Sigmoid colon (tissue), 7 donors: ENCODE data around the gene ASIC3. TPM values are rescaled to one million over a fixed set of nuclear protein-coding genes. Genes with fewer than 3 reads are reported as not detected.

ENCODE experiments used
- DNase-seq: peaks from one replicate; pipeline ENCODE4 v3.0.0-alpha.2; 2019
- H3K27ac ChIP-seq, 4 donors: fragments of 200-600 bp; sonication (generic); one replicate each; pipeline ENCODE4 v1.5.1; 2016 to 2019; ENCODE audit warnings: mild to moderate bottlenecking in 1 of 4
- H3K27me3 ChIP-seq, 3 donors: fragments of 200-600 bp; sonication (generic); one replicate each; pipeline ENCODE4 v1.5.1; 2019; ENCODE audit warnings: mild to moderate bottlenecking in 1 of 3
- H3K36me3 ChIP-seq, 4 donors: fragments of 200-600 bp; sonication (generic); one replicate each; pipeline ENCODE4 v1.5.1; 2016 to 2019
- H3K4me1 ChIP-seq, 4 donors: fragments of 200-600 bp; sonication (generic); one replicate each; pipeline ENCODE4 v1.5.1; 2017 to 2019
- H3K4me3 ChIP-seq, 4 donors: fragments of 200-600 bp; sonication (generic); one replicate each; pipeline ENCODE4 v1.5.1; 2017 to 2019; ENCODE audit warnings: mild to moderate bottlenecking in 2 of 4, moderate library complexity in 1 of 4
- H3K9me3 ChIP-seq, 4 donors: fragments of 200-600 bp in 3 of 4; sonication (generic) in 3 of 4; one replicate each; pipeline versions ENCODE4 v1.5.1 to v1.6.1; 2013 to 2019
- EP300 ChIP-seq, 4 donors: sonication (generic); formaldehyde crosslinking; IDR thresholded peaks; one replicate each; pipeline ENCODE4 v1.6.1; 2017; ENCODE audit warnings: antibody characterized with exemption in 4 of 4
- POLR2A ChIP-seq, 2 donors: fragments of 450-650 bp; IDR thresholded peaks; one replicate each; pipeline ENCODE4 v1.6.1; 2016; ENCODE audit warnings: antibody characterized with exemption in 2 of 2, mild to moderate bottlenecking in 2 of 2, moderate library complexity in 2 of 2
- POLR2AphosphoS5 ChIP-seq, 4 donors: sonication (generic); formaldehyde crosslinking; IDR thresholded peaks; one replicate each; pipeline ENCODE4 v1.6.1; 2017; ENCODE audit warnings: antibody characterized with exemption in 4 of 4
- WGBS, 2 donors: extraction: QIAGEN DNeasy Blood & Tissue Kit; methylation state at CpG; one replicate each; pipeline ENCODE4 v1.1.7; 2013; 5-methylcytosine and 5-hydroxymethylcytosine counted together
- intact Hi-C: fragments of 100-400 bp; cut with DNase I; formaldehyde crosslinking; loops from one replicate; pipeline ENCODE4 v1.15.1; 2023
- polyA plus RNA-seq, 3 donors: library from polyadenylated mRNA; stranded (reverse); fragments of 200-250 nt; gene quantifications; one replicate each; pipeline ENCODE4 v1.2.3, GENCODE V29; 2013
- total RNA-seq, 4 donors: library from RNA; depleted of rRNA; stranded (reverse); fragments of >200 nt; gene quantifications; one replicate each; pipeline ENCODE4 v1.1.0, GENCODE V29; 2016
- TF ChIP-seq, protein P1 (sequence below), 4 experiments: fragments of 450-650 bp in 3 of 4; fragments of 200-600 bp in 1 of 4; IDR thresholded peaks; one replicate each; pipeline ENCODE4 v1.5.1; 2016 to 2019; ENCODE audit warnings: antibody characterized with exemption in 4 of 4, mild to moderate bottlenecking in 3 of 4, moderate library complexity in 2 of 4
- donor health status: healthy with polysubstance abuse.
- donor health status: Bipolar disorder and iron deficiency.
- donor health status: healthy.

ASIC3 gene
- total and polyA plus RNA-seq, 7 donors: 0.46 to 8.6 (median 3.1) TPM

- intact Hi-C loops: no loop called here
- 1 to 4% methylated on average over 17 of the region's 17 CpGs for WGBS, 2 donors
- DNase-seq: no peak
- Histone ChIP-seq H3K4me1 (peaks cover 0 to 63% (median 56%) of the 10 kb centered on the region in 4 donors), H3K36me3 (peaks cover 0 to 16% (median 8%) of the 10 kb centered on the region in 4 donors), H3K4me3 (peak overlapping the region; percentile 68 to 91 (median 78)), H3K27me3 (no peaks in the 10 kb centered on the region), H3K9me3 (no peaks in the 10 kb centered on the region), H3K27ac (peak overlapping the region; percentile 86 to 96 (median 93))
- TF ChIP-seq EP300 (IDR thresholded peaks at IDR 0.05) (no peak), POLR2A (IDR thresholded peaks at IDR 0.05) (no peak), POLR2AphosphoS5 (IDR thresholded peaks at IDR 0.05) (no peak)
- TF ChIP-seq, protein P1, sequence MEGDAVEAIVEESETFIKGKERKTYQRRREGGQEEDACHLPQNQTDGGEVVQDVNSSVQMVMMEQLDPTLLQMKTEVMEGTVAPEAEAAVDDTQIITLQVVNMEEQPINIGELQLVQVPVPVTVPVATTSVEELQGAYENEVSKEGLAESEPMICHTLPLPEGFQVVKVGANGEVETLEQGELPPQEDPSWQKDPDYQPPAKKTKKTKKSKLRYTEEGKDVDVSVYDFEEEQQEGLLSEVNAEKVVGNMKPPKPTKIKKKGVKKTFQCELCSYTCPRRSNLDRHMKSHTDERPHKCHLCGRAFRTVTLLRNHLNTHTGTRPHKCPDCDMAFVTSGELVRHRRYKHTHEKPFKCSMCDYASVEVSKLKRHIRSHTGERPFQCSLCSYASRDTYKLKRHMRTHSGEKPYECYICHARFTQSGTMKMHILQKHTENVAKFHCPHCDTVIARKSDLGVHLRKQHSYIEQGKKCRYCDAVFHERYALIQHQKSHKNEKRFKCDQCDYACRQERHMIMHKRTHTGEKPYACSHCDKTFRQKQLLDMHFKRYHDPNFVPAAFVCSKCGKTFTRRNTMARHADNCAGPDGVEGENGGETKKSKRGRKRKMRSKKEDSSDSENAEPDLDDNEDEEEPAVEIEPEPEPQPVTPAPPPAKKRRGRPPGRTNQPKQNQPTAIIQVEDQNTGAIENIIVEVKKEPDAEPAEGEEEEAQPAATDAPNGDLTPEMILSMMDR (IDR thresholded peaks at IDR 0.05): no peak
These were observed 11.7 kb downstream of the ASIC3 start for GRCh38 chr7:151060113-151060415.

DNA sequence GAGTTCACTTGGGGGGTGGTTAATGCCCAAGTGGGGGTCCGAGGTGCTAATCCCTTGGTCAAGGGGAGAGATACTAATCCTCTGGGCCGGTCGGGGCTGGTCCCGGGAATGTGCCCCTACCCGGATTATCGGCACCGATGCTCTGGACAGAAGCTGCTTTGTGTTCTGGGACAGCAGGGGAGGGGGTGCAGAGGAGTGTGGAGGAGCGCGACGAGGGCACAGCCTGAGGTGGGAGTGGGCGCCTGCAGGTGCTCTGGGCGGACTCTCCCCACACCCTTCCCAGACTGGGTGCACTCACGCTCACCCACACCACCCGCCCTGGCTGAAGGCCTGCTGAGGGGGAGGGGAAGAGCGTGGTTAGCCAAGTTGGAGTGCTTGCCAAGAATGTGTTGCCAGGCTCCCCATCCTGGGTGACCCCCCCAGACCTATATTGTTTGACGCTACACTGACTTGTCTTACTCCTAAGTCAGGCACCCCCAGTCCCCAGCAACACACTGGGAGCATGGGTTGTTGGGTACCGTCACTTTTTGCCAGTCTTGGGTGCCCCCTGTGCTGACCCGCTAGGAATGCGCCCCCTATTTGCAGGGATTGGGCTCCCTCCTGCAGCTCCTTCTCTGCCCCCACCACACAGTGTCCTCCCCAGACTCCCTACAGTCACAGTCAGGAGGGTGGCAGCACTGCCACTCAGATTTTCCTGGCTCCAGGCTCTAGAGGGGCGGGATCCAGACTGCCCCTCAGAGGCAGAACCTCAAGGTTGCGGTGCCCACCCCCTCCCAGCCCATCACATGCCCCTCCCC lies 12.3 kb downstream of the ASIC3 start:
- no peaks in the 10 kb centered on the region for H3K9me3 ChIP-seq
- TF ChIP-seq POLR2A (IDR thresholded peaks at IDR 0.05): no peak
- TF ChIP-seq POLR2AphosphoS5 (IDR thresholded peaks at IDR 0.05): peak; percentile 24 to 64 (median 45)
- TF ChIP-seq EP300 (IDR thresholded peaks at IDR 0.05): peak in 1 of 4 donors; percentile 24
- H3K27ac ChIP-seq: peak overlapping the region; percentile 86 to 96 (median 93)
- DNase-seq: peak; percentile 82
- peaks cover 0 to 22% (median 12%) of the 10 kb centered on the region in 4 donors for H3K36me3 ChIP-seq
- H3K4me1 ChIP-seq: peaks cover 0 to 63% (median 56%) of the 10 kb centered on the region in 4 donors
- no peaks in the 10 kb centered on the region for H3K27me3 ChIP-seq
- 8 to 17% methylated on average over 21 of the region's 21 CpGs for WGBS, 2 donors
- H3K4me3 ChIP-seq: peak overlapping the region; percentile 68 to 91 (median 78)
- intact Hi-C loops: no loop called here

- H3K27ac ChIP-seq: peak overlapping the region; percentile 86 to 96 (median 93)
- no peak for DNase-seq
- no peak for TF ChIP-seq EP300 (IDR thresholded peaks at IDR 0.05)
- TF ChIP-seq POLR2A (IDR thresholded peaks at IDR 0.05): no peak
- no peak for TF ChIP-seq POLR2AphosphoS5 (IDR thresholded peaks at IDR 0.05)
- TF ChIP-seq, protein P1 (IDR thresholded peaks at IDR 0.05): no peak
- intact Hi-C loops: no loop called here
- H3K4me3 ChIP-seq: peak overlapping the region; percentile 68 to 91 (median 78)
- H3K9me3 ChIP-seq: no peaks in the 10 kb centered on the region
- WGBS, 2 donors: 71 to 80% methylated on average over 33 of the region's 33 CpGs
- peaks cover 3 to 30% (median 17%) of the 10 kb centered on the region in 4 donors for H3K36me3 ChIP-seq
- H3K27me3 ChIP-seq: no peaks in the 10 kb centered on the region
- H3K4me1 ChIP-seq: peaks cover 0 to 63% (median 56%) of the 10 kb centered on the region in 4 donors
These were observed 13.1 kb downstream of the ASIC3 start for GRCh38 chr7:151061213-151062110.

GRCh38 chr7:151062111-151062398 lies 13.7 kb downstream of the ASIC3 start:
- intact Hi-C loops: no loop called here
- Histone ChIP-seq H3K4me1 (peaks cover 0 to 58% (median 51%) of the 10 kb centered on the region in 4 donors), H3K9me3 (no peaks in the 10 kb centered on the region), H3K27me3 (no peaks in the 10 kb centered on the region), H3K4me3 (peak overlapping the region in 1 of 4 donors; percentile 68), H3K27ac (peak overlapping the region; percentile 86 to 96 (median 93)), H3K36me3 (peaks cover 9 to 36% (median 23%) of the 10 kb centered on the region in 4 donors)
- WGBS, 2 donors: 26 to 70% methylated on average over 11 of the region's 11 CpGs
- TF ChIP-seq POLR2AphosphoS5 (IDR thresholded peaks at IDR 0.05): no peak
- TF ChIP-seq POLR2A (IDR thresholded peaks at IDR 0.05): no peak
- TF ChIP-seq EP300 (IDR thresholded peaks at IDR 0.05): no peak
- TF ChIP-seq, protein P1 (IDR thresholded peaks at IDR 0.05): no peak
- no peak for DNase-seq
